ENCODE results near the gene ALAD.
A peak's percentile ranks its signal among the peaks of the same experiment; 100 is the strongest.

DNA sequence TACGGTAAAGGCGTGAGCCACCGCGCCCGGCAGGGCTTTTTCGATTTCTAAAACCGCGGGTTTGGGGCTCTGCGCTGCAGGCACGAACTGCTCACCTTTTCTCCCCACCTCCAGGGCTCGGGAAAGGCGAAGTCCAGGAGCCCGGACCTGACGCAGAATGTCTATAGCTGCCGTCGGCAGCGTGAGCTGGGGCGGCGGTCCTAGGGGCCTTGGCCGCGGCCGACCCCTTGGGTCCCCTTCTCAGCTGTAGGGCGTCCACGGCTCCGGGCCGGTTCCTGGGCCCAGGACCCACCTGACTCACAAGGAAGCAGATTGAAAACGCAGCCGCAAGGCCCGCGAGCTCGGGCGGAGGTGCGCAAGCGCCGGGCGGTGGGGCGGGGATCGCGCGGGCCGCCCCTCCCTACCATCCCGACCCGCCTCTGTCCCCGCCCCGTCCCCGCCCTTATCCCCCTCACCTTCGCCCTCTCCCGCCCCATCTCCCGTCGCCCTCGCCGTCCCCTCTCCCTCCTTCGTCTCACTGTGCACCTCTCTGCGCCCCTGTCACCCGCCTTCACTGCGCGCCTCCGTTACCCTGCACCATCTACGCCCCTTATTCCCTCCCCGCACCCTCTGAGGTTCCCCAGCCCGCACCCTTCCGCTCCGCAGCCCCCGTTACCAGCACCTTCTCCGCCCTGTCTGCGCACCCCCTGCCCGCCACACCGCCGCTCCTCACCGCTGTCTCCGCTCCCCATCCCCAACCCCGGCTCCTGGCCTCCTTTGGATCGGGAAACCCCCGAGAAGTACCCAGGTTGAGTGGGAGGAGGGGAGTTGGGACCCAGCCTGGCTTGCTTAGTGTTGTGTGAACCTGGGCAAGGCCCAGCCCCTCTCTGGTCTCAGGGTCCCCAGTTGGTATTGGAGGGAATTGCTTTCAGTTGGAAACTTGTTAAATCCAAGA lies 24.2 kb downstream of the ALAD start, which contains the start of gene HDHD3:
- TF ChIP-seq, protein P1, sequence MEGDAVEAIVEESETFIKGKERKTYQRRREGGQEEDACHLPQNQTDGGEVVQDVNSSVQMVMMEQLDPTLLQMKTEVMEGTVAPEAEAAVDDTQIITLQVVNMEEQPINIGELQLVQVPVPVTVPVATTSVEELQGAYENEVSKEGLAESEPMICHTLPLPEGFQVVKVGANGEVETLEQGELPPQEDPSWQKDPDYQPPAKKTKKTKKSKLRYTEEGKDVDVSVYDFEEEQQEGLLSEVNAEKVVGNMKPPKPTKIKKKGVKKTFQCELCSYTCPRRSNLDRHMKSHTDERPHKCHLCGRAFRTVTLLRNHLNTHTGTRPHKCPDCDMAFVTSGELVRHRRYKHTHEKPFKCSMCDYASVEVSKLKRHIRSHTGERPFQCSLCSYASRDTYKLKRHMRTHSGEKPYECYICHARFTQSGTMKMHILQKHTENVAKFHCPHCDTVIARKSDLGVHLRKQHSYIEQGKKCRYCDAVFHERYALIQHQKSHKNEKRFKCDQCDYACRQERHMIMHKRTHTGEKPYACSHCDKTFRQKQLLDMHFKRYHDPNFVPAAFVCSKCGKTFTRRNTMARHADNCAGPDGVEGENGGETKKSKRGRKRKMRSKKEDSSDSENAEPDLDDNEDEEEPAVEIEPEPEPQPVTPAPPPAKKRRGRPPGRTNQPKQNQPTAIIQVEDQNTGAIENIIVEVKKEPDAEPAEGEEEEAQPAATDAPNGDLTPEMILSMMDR (IDR thresholded peaks at IDR 0.05), result peak in 1 of 3 donors; percentile 15
- peak; percentile 46 to 92 (median 85) for TF ChIP-seq POLR2AphosphoS5 (IDR thresholded peaks at IDR 0.05)
